H1 (cell line): Measurements from ENCODE around the gene SLC30A3. TPM values are rescaled to one million over a fixed set of nuclear protein-coding genes. Genes with fewer than 3 reads are reported as not detected.

Experiments
- CTCF ChIA-PET: fragments of 300-600 bp; sonication (Branson Sonifier 250); formaldehyde crosslinking; loops from one replicate; lab custom pipeline; 2021; ENCODE audit not compliant: partially characterized antibody; lab: Charles Lee
- POLR2A ChIA-PET: fragments of 300-600 bp; sonication (Branson Sonifier 250); formaldehyde crosslinking; loops from one replicate; lab custom pipeline; 2021; ENCODE audit warnings: inconsistent platforms; ENCODE audit not compliant: partially characterized antibody; lab: Charles Lee
- DNase-seq, 2 experiments: peaks; one replicate each; pipeline versions ENCODE4 v3.0.0 to v3.0.0-alpha.2; 2010 to 2022; ENCODE audit warnings: low spot score in 2 of 2, low read depth in 1 of 2, mixed read lengths in 1 of 2
- FAIRE-seq: peaks from 2 replicates; lab custom pipeline; 2011; peaks lifted over from hg19 to GRCh38; lab: Jason Lieb, UNC
- H2AFZ ChIP-seq: 2 replicates; pipeline ENCODE4 v1.8.1; 2012; ENCODE audit warnings: low read length, inconsistent platforms
- H2AK5ac ChIP-seq: 2 replicates; pipeline ENCODE4 v1.6.1; 2013; ENCODE audit warnings: low read depth, low read length
- H2BK120ac ChIP-seq: replicated peaks from 2 replicates; pipeline ENCODE3; 2013; ENCODE audit warnings: low read depth, low read length, inconsistent platforms
- H2BK12ac ChIP-seq: 2 replicates; pipeline ENCODE4 v1.6.1; 2013; ENCODE audit warnings: low read depth, low read length
- H2BK15ac ChIP-seq: 2 replicates; pipeline ENCODE4 v1.6.1; 2013; ENCODE audit warnings: low read length
- H2BK20ac ChIP-seq: 2 replicates; pipeline ENCODE4 v1.6.1; 2013; ENCODE audit warnings: low read length
- H2BK5ac ChIP-seq: 2 replicates; pipeline ENCODE4 v1.6.1; 2013; ENCODE audit warnings: low read depth, low read length
- H3K14ac ChIP-seq: 2 replicates; pipeline ENCODE4 v1.6.1; 2013; ENCODE audit warnings: inconsistent platforms; ENCODE audit not compliant: insufficient read length
- H3K18ac ChIP-seq: 2 replicates; pipeline ENCODE4 v1.6.1; 2013; ENCODE audit warnings: low read length; ENCODE audit errors: extremely low read depth
- H3K23ac ChIP-seq: 2 replicates; pipeline ENCODE4 v1.6.1; 2013; ENCODE audit warnings: inconsistent platforms; ENCODE audit not compliant: insufficient read length
- H3K23me2 ChIP-seq: 2 replicates; pipeline ENCODE4 v1.6.1; 2013; ENCODE audit warnings: low read depth, low read length
- H3K27ac ChIP-seq: 2 replicates; pipeline ENCODE4 v1.6.1; 2011; ENCODE audit warnings: low read depth, low read length, inconsistent platforms
- H3K27me3 ChIP-seq, 4 experiments: replicated peaks in 1 of 4; 1 replicate in 1 of 4; 2 replicates in 3 of 4; pipeline versions ENCODE4 v1.6.1 to v1.8.1; 2011 to 2013; ENCODE audit warnings: low read length in 3 of 4, mild to moderate bottlenecking in 3 of 4, inconsistent platforms in 2 of 4, mixed read lengths in 2 of 4, moderate library complexity in 1 of 4; ENCODE audit not compliant: control insufficient read depth in 3 of 4, insufficient read depth in 3 of 4; ENCODE audit errors: extremely low read depth in 1 of 4
- H3K36me3 ChIP-seq, 4 experiments: 2 replicates each; pipeline versions ENCODE4 v1.6.1 to v1.8.1; 2011 to 2013; ENCODE audit warnings: mild to moderate bottlenecking in 4 of 4, low read length in 3 of 4, moderate library complexity in 2 of 4, control low read depth in 1 of 4, inconsistent platforms in 1 of 4; ENCODE audit not compliant: insufficient read depth in 4 of 4, control insufficient read depth in 2 of 4
- H3K4ac ChIP-seq: replicated peaks from 2 replicates; pipeline ENCODE3; 2013; ENCODE audit warnings: low read length, low read depth, mixed read lengths, inconsistent platforms; ENCODE audit not compliant: insufficient read length
- H3K4me1 ChIP-seq, 4 experiments: replicated peaks in 1 of 4; 1 replicate in 1 of 4; 2 replicates in 3 of 4; pipeline versions ENCODE4 v1.6.1 to v1.8.1; 2011 to 2013; ENCODE audit warnings: low read length in 3 of 4, inconsistent platforms in 2 of 4, mixed read lengths in 1 of 4; ENCODE audit not compliant: insufficient read depth in 4 of 4, control insufficient read depth in 3 of 4
- H3K4me2 ChIP-seq, 2 experiments: 2 replicates each; pipeline versions ENCODE4 v1.6.1 to v1.8.1; 2011 to 2013; ENCODE audit warnings: low read depth in 2 of 2, low read length in 2 of 2, control low read depth in 1 of 2, inconsistent platforms in 1 of 2, mild to moderate bottlenecking in 1 of 2; ENCODE audit not compliant: insufficient read depth in 1 of 2
- H3K4me3 ChIP-seq, 4 experiments: fragments of 200-600, 300-600 bp in 1 of 4; sonication (generic), shearing (Covaris generic), sonication (Bioruptor Twin) in 1 of 4; 2 replicates each; pipeline versions ENCODE4 v1.5.1 to v1.8.1; 2011 to 2016; ENCODE audit warnings: low read length in 4 of 4, low read depth in 3 of 4, control low read depth in 2 of 4, inconsistent platforms in 2 of 4, mild to moderate bottlenecking in 2 of 4, mixed read lengths in 1 of 4, moderate library complexity in 1 of 4; ENCODE audit not compliant: insufficient read depth in 2 of 4; ENCODE audit errors: extremely low read depth in 1 of 4
- H3K56ac ChIP-seq: replicated peaks from 2 replicates; pipeline ENCODE3; 2013; ENCODE audit warnings: low read depth, mild to moderate bottlenecking, mixed read lengths, low read length, inconsistent platforms; ENCODE audit not compliant: insufficient read length
- H3K79me1 ChIP-seq: 2 replicates; pipeline ENCODE4 v1.6.1; 2013; ENCODE audit warnings: low read depth, low read length, control low read depth
- H3K79me2 ChIP-seq, 2 experiments: 2 replicates each; pipeline versions ENCODE4 v1.6.1 to v1.8.1; 2012 to 2013; ENCODE audit warnings: low read length in 2 of 2, mild to moderate bottlenecking in 2 of 2, inconsistent platforms in 1 of 2; ENCODE audit not compliant: insufficient read depth in 2 of 2, control insufficient read depth in 1 of 2
- H3K9ac ChIP-seq, 4 experiments: replicated peaks in 1 of 4; 1 replicate in 1 of 4; 2 replicates in 3 of 4; pipeline versions ENCODE4 v1.6.1 to v1.8.1; 2011 to 2013; ENCODE audit warnings: low read depth in 3 of 4, low read length in 3 of 4, control low read depth in 2 of 4, mild to moderate bottlenecking in 2 of 4, moderate library complexity in 2 of 4, inconsistent platforms in 1 of 4; ENCODE audit errors: extremely low read depth in 1 of 4
- H3K9me3 ChIP-seq, 2 experiments: 2 replicates each; pipeline versions ENCODE4 v1.6.1 to v1.8.1; 2012 to 2013; ENCODE audit warnings: mild to moderate bottlenecking in 2 of 2, moderate library complexity in 2 of 2, control low read depth in 1 of 2, inconsistent platforms in 1 of 2, low read depth in 1 of 2, low read length in 1 of 2, mixed read lengths in 1 of 2; ENCODE audit not compliant: insufficient read depth in 2 of 2
- H4K20me1 ChIP-seq, 2 experiments: replicated peaks in 1 of 2; 2 replicates each; pipeline versions ENCODE3 to v1.8.1; 2011 to 2013; ENCODE audit warnings: inconsistent platforms in 2 of 2, low read length in 2 of 2, mild to moderate bottlenecking in 1 of 2; ENCODE audit not compliant: insufficient read depth in 2 of 2, control insufficient read depth in 1 of 2
- H4K5ac ChIP-seq: 2 replicates; pipeline ENCODE4 v1.6.1; 2013; ENCODE audit warnings: low read length, low read depth, mixed read lengths, inconsistent platforms; ENCODE audit not compliant: insufficient read length
- H4K8ac ChIP-seq: 2 replicates; pipeline ENCODE4 v1.8.0; 2013; ENCODE audit warnings: mild to moderate bottlenecking, moderate library complexity, low read length, inconsistent platforms; ENCODE audit not compliant: insufficient read depth; ENCODE audit errors: extremely low read depth
- H4K91ac ChIP-seq: replicated peaks from 2 replicates; pipeline ENCODE3; 2013; ENCODE audit warnings: low read length, mixed read lengths, inconsistent platforms; ENCODE audit not compliant: insufficient read length
- ASH2L ChIP-seq: fragments of 200-600, 300-600 bp; sonication (generic); IDR thresholded peaks from one replicate; pipeline ENCODE4 v1.7.1; 2017; ENCODE audit warnings: low read length
- BCL11A ChIP-seq, 2 experiments: IDR thresholded peaks; one replicate each; pipeline ENCODE4 v1.6.1; 2011; ENCODE audit warnings: low read depth in 2 of 2, low read length in 2 of 2, mild to moderate bottlenecking in 2 of 2
- CEBPB ChIP-seq: IDR thresholded peaks from 2 replicates; pipeline ENCODE4 v1.6.1; 2012; ENCODE audit warnings: low read depth, low read length
- CHD1 ChIP-seq: IDR thresholded peaks from 2 replicates; pipeline ENCODE4 v1.6.1; 2012; ENCODE audit warnings: low read depth, low read length, improper control_type of control experiment
- CREB1 ChIP-seq: IDR thresholded peaks from 2 replicates; pipeline ENCODE4 v1.6.1; 2012; ENCODE audit warnings: inconsistent platforms
- FOSL1 ChIP-seq: IDR thresholded peaks from 2 replicates; pipeline ENCODE4 v1.6.1; 2011; ENCODE audit warnings: mild to moderate bottlenecking, low read depth, low read length, moderate library complexity; ENCODE audit not compliant: insufficient read depth
- JUND ChIP-seq: IDR thresholded peaks from 2 replicates; pipeline ENCODE4 v1.6.1; 2011; ENCODE audit warnings: mild to moderate bottlenecking, improper control_type of control experiment, low read length
- RAD21 ChIP-seq, 2 experiments: IDR thresholded peaks in 1 of 2; conservative IDR thresholded peaks in 1 of 2; 2 replicates each; pipeline ENCODE4 v1.6.1; 2011; ENCODE audit warnings: low read depth in 2 of 2, low read length in 2 of 2, improper control_type of control experiment in 1 of 2, inconsistent platforms in 1 of 2, mild to moderate bottlenecking in 1 of 2, moderate library complexity in 1 of 2
- RXRA ChIP-seq: IDR thresholded peaks from 2 replicates; pipeline ENCODE4 v1.6.1; 2011; ENCODE audit warnings: low read depth, mild to moderate bottlenecking, low read length, moderate library complexity; ENCODE audit not compliant: insufficient read depth
- SIX5 ChIP-seq: IDR thresholded peaks from 2 replicates; pipeline ENCODE4 v1.6.1; 2011; ENCODE audit warnings: mild to moderate bottlenecking, low read depth, low read length
- SP2 ChIP-seq: IDR thresholded peaks from 2 replicates; pipeline ENCODE4 v1.6.1; 2012; ENCODE audit warnings: mild to moderate bottlenecking, low read length, inconsistent platforms
- ZNF274 ChIP-seq: IDR thresholded peaks from 2 replicates; pipeline ENCODE4 v1.7.0; 2012; ENCODE audit warnings: low read length, borderline replicate concordance; ENCODE audit errors: extremely low read depth
- WGBS, 2 experiments: shearing (Covaris generic) in 1 of 2; methylation state at CpG; one replicate each; pipeline versions ENCODE4 v1.1.6 to v1.1.7; 2013 to 2015; ENCODE audit warnings: low lambda C conversion rate in 2 of 2, mixed read lengths in 2 of 2, inconsistent platforms in 1 of 2, low coverage in 1 of 2, missing lambda C conversion rate in 1 of 2; ENCODE audit not compliant: insufficient replicate concordance in 2 of 2, insufficient coverage in 1 of 2, insufficient read length in 1 of 2; ENCODE audit errors: extremely low coverage in 1 of 2, missing lambda C conversion rate in 1 of 2; 5-methylcytosine and 5-hydroxymethylcytosine counted together
- polyA plus RNA-seq, 7 experiments: library from polyadenylated mRNA; depleted of rRNA in 3 of 7; stranded (reverse) in 5 of 7; unstranded in 2 of 7; fragments of >200 nt in 5 of 7; fragments of 200-250 nt in 2 of 7; gene quantifications; 1 replicate in 5 of 7; 2 replicates in 1 of 7; 4 replicates in 1 of 7; pipeline versions ENCODE4 v1.2.1 to v1.2.3, GENCODE V29; 2011 to 2013; ENCODE audit warnings: missing spikeins in 2 of 7, mixed read lengths in 2 of 7
- total RNA-seq: library from RNA; stranded (reverse); fragmentation: NEBNext Ultra II Directional; extraction: Animal tissue kit (Norgen Biotek cat#: 25700); gene quantifications from 2 replicates; pipeline ENCODE4 v1.2.1, GENCODE V29; 2021

SLC30A3 gene
- total and polyA plus RNA-seq, 2 of the 8 experiments (the other 6 are each of a cell fraction or from before 2014, with no cell fraction given), result 15.2 to 30.7 TPM

DNA sequence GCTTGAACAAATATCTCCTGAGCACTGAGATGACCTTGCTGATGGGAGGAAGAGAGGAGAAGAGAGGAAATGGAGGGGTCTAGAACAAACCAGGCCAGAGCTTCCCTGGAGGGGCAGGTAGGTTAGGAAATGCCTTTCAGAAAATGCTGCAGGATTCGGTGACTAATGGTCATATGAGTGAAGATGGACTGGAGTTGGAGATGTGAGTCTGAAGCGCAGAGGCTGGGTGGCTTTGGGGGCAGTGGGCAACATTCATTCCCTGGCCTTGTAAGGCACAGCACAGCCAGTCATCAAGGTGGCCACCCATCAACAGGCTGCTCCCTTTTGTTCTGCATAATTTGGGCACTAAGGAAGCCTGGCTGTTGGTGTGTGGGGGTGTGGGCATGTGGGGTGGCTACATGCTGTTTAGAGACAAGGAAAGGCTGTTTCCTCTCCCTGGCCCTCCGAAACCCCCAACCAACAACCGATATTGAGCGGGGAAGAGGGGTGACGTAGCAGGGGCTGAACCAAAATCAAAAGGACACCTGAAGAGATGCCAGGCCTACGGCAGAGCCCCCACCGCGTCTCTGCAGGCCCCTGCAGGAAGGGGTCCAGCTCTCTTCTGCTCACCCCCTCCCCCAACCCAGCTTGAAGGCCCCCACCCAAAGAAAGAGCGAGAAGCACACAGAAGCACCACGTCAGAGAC lies 1.5 kb downstream of the SLC30A3 start:
- Histone ChIP-seq H3K9ac (peak overlapping the region in 3 of 4 experiments; percentile 1 to 8 (median 4); a peak in 1 of 7 replicates), H3K36me3 (no peaks in the 10 kb centered on the region), H4K91ac (no peak overlapping the region), H2BK5ac (no peak overlapping the region), H3K79me2 (peaks cover 0 to 2% of the 10 kb centered on the region in 2 experiments; a peak in 1 of 4 replicates), H4K8ac (no peak overlapping the region), H3K27me3 (peaks cover 39 to 66% (median 58%) of the 10 kb centered on the region in 4 experiments), H2BK20ac (no peak overlapping the region), H4K5ac (no peak overlapping the region), H3K23ac (no peak overlapping the region), H3K14ac (no peak overlapping the region), H3K79me1 (no peaks in the 10 kb centered on the region), H2BK120ac (no peak overlapping the region), H3K56ac (no peak overlapping the region), H2BK15ac (no peak overlapping the region), H3K9me3 (no peaks in the 10 kb centered on the region), H2BK12ac (0 out of 2 replicates have a peak overlapping the region, but pooled peaks have one; percentile 79), H4K20me1 (peaks cover 0 to 11% of the 10 kb centered on the region in 2 experiments), H2AK5ac (0 out of 2 replicates have a peak overlapping the region, but pooled peaks have one; percentile 0), H3K4me1 (peaks cover 3 to 19% (median 14%) of the 10 kb centered on the region in 4 experiments), H3K4ac (no peak overlapping the region), H3K4me2 (peak overlapping the region; percentile 88 to 99), H3K18ac (peak overlapping the region; percentile 15; the same call in 1 of the 2 replicates), H3K27ac (no peak overlapping the region), H3K4me3 (peak overlapping the region; percentile 60 to 85 (median 63)), H2AFZ (no peak overlapping the region), H3K23me2 (peaks cover 19% of the 10 kb centered on the region; the same call in 1 of the 2 replicates)
- no peak for FAIRE-seq
- CTCF ChIA-PET, result interaction anchor here (0.9 to 14.1 kb wide), 3 partner anchors 10 to 19 kb away, joined by 3 to 288 read pairs (median 5); partner anchors contain the start of genes DNAJC5G and TRIM54
- POLR2A ChIA-PET, result interaction anchor here (0.7 to 8.2 kb wide), 6 partner anchors 9 to 52 kb away, joined by 3 to 71 read pairs (median 4); partner anchors contain the start of genes CAD, DNAJC5G and TRIM54
- 37% methylated on average over 10 of the region's 11 CpGs; no CpG with 5 or more reads in 1 of the 2 experiments for WGBS, 2 experiments
- DNase-seq, result no peak
- no peak for TF ChIP-seq RAD21 (IDR thresholded peaks at IDR 0.05 in 1 of 2, conservative IDR thresholded peaks at IDR 0.05 in 1 of 2; ENCODE audit: low read depth in 2 of 2, low read length in 2 of 2)
- no peak for TF ChIP-seq ASH2L
- TF ChIP-seq CREB1, result no peak
- TF ChIP-seq SP2, result no peak
- TF ChIP-seq ZNF274, result no peak
- TF ChIP-seq CEBPB, result no peak
- no peak for TF ChIP-seq CHD1
- TF ChIP-seq SIX5, result no peak
- TF ChIP-seq JUND, result no peak
- no peak for TF ChIP-seq FOSL1
- no peak for TF ChIP-seq BCL11A (IDR thresholded peaks at IDR 0.05; ENCODE audit: low read depth in 2 of 2, low read length in 2 of 2)
- TF ChIP-seq RXRA, result no peak
